ENCODE data around the gene GPATCH2L.

The GPATCH2L gene

GRCh38 chr14:76236172-76237130 is 84.7 kb downstream of the GPATCH2L start:
- H3K27me3 ChIP-seq (replicated peaks): no peaks in the 10 kb centered on the region
- H3K36me3 ChIP-seq (replicated peaks): no peaks in the 10 kb centered on the region
- in situ Hi-C loops (cut with HindIII; ENCODE audit: low pct_ligation_motif_present, low sequenced_read_pairs): no loop called here
- H3K4me3 ChIP-seq (ENCODE audit: low read depth, low read length): no peak overlapping the region
- no peak for DNase-seq
- H3K27ac ChIP-seq: no peak overlapping the region
- no peak for TF ChIP-seq CTCF (IDR thresholded peaks at IDR 0.05; ENCODE audit: low read depth, low read length, missing control alignments)

DNA sequence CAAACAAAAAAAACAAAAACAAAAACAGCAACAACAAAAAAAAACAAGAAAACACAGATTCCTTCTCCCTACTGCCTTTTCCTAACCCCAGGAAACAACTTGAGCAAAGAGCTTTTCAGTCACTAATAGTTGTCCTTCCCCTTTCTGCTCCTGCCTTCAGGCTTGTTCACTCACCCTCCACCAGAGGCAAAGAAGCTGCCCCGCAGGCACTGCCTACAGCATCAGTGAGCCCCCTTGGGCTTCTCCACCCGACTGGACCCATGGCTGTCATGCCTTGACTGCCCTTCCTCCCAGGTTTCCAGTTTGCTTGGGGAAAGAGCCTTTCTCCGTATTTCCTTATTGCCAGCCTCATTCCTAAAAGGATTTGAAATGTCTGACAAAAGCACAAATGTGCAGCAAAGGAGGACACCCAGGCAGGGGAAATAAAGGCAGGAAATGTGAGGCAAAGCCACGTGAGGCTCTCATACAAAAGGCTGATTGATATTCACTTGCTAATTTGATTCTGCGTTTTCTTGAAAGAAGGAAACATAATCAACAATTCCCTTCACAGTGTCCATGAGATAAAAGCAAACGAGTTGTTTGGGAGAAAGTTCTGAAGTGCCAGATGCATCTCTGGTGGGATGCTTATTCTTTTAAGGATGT is 85.7 kb downstream of the GPATCH2L start:
- in situ Hi-C loops (cut with HindIII; ENCODE audit: low pct_ligation_motif_present, low sequenced_read_pairs): no loop called here
- no peak overlapping the region for H3K4me3 ChIP-seq (ENCODE audit: low read depth, low read length)
- no peak for TF ChIP-seq CTCF (IDR thresholded peaks at IDR 0.05; ENCODE audit: low read depth, low read length, missing control alignments)

GRCh38 chr14:76245097-76245496 is 93.4 kb downstream of the GPATCH2L start:
- no peaks in the 10 kb centered on the region for H3K27me3 ChIP-seq (replicated peaks)
- no peaks in the 10 kb centered on the region for H3K36me3 ChIP-seq (replicated peaks)
- no peak for TF ChIP-seq CTCF (IDR thresholded peaks at IDR 0.05; ENCODE audit: low read depth, low read length, missing control alignments)
- in situ Hi-C loops (cut with HindIII; ENCODE audit: low pct_ligation_motif_present, low sequenced_read_pairs): no loop called here
- H3K4me3 ChIP-seq (ENCODE audit: low read depth, low read length): no peak overlapping the region
- no peak overlapping the region for H3K27ac ChIP-seq
- no peak for DNase-seq

More for the DNA sequence above, 85.7 kb downstream of the GPATCH2L start:
- no peaks in the 10 kb centered on the region for H3K27me3 ChIP-seq (replicated peaks)
- H3K27ac ChIP-seq: no peak overlapping the region
- no peaks in the 10 kb centered on the region for H3K36me3 ChIP-seq (replicated peaks)
- DNase-seq: no peak

GRCh38 chr14:76250302-76250701 is 98.6 kb downstream of the GPATCH2L start:
- no peaks in the 10 kb centered on the region for H3K36me3 ChIP-seq (replicated peaks)
- no peak overlapping the region for H3K27ac ChIP-seq
- DNase-seq: no peak
- no peak overlapping the region for H3K4me3 ChIP-seq (ENCODE audit: low read depth, low read length)
- no peak for TF ChIP-seq CTCF (IDR thresholded peaks at IDR 0.05; ENCODE audit: low read depth, low read length, missing control alignments)
- in situ Hi-C loops (cut with HindIII; ENCODE audit: low pct_ligation_motif_present, low sequenced_read_pairs): no loop called here
- H3K27me3 ChIP-seq (replicated peaks): no peaks in the 10 kb centered on the region

GRCh38 chr14:76252471-76252870 is 100.7 kb downstream of the GPATCH2L start:
- no peak for DNase-seq
- in situ Hi-C loops (cut with HindIII; ENCODE audit: low pct_ligation_motif_present, low sequenced_read_pairs): no loop called here

More at GRCh38 chr14:76252471-76252870, 100.7 kb downstream of the GPATCH2L start:
- Histone ChIP-seq H3K4me3 (ENCODE audit: low read depth, low read length) (no peak overlapping the region), H3K27ac (no peak overlapping the region), H3K27me3 (replicated peaks) (no peaks in the 10 kb centered on the region), H3K36me3 (replicated peaks) (no peaks in the 10 kb centered on the region)
- TF ChIP-seq CTCF (IDR thresholded peaks at IDR 0.05; ENCODE audit: low read depth, low read length, missing control alignments): no peak

Measured in brain microvascular endothelial cell (primary cell).